ENCODE measurements around the gene FMO1.
"Not testable (repeated sequence)": the region's sequence is repeated elsewhere in the genome, so short reads cannot be mapped to it uniquely, and the experiment has no call there.

FMO1 gene

DNA sequence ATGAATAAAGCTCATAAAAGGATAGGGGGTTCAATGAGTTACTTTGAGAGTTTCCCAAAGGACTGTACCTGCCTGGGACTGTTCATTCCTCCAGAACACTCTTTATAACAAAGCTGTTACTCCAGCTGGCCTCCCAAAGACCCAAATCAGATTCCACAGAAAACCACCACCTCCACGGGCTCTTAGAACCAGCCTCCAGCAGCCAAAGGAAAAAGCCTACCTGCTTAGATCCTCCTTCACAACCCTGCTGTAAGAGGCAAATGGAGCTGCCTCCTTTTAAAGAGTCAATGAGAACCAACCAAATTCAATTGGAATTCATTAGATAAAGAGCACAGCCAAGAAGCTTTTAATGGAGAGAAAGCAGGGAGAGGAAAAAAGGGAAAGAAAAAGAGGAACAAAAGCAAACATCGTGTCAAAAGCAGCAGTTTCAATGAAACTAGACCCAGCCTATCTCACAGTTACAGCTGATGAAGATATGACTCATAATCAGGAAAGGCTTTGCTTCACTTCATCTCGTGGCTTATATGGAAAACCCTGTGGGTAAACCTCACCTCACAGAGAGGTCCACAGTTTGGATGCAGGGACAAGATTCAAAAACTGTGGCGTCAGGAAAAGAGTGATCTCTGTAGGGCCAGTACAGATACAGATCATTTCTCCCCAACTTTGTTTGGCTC lies 37.9 kb downstream of the FMO1 start:
- DNase-seq: no peak

DNA sequence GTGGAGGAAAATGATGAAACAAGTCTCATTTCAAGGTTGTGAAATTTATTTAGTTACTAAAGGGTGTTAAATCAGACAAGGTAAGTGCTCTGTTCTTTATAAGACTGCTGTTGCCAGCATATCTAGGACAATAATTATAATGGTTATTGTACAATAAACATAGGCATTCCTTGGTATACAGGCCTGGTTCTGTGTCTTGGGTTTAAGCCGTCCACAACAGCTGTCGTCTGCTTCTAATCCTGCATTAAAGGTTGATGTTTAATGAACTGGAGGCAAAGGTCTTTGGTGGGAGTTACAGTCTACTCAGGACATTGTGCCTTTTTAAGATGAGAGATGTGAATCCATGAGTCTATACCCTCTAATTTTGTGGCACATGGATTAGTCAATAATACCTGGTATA lies 42.3 kb downstream of the FMO1 start:
- DNase-seq: no peak

DNA sequence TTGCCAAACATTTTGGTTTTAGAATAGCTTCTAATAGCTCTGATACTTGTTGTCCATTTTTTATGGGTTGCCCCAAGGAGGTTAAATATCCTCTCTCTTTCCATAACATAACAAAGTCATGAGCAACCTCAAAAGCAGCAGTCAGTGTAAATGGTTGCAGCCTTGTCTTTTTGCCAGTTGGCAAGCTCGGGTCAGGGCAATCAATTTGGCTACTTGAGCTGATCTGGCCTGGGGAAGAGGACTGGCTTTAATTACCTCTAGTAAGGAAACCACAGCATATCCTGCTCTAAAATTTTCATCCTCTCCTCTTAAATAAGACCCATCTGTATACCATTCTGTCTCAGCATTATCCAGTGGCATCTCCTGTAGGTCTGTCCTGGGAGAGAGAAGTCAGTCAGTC lies 44.5 kb downstream of the FMO1 start:
- no peak for DNase-seq

DNA sequence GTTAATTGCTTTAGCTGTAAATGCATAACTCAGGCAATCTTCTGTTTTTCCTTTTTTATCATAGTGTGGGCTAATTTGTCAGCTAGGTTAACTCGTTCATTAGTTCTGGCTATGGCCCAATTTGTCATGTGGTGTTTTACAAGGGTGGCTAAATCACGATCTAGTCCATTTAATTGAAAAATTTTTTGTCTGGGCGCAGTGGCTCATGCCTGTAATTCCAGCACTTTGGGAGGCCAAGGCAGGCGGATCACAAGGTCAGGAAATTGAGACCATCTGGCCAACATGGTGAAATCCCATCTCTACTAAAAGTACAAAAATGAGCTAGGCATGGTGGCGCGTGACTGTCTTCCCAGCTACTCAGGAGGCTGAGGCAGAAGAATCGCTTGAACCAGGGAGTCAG lies 47.1 kb downstream of the FMO1 start:
- DNase-seq: not testable (repeated sequence)

DNA sequence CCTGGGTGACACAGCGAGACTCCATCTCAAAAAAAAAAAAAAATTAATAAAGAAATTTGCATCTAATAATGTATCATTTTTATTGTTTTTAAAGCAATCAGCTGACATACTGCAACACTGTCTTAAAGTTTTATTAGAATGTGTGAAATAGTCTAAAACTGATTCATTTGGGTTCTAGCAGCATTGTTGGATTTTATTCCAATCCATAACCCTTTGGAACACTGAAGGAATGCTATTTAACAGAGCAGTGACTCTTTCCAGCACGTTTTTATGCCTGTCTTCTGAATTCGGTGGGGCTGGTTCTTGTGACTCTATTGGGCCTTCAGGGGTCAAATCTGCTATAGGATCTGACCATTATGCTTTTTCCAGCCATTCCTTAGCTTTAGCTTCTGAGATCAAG lies 47.5 kb downstream of the FMO1 start:
- no peak for DNase-seq

DNA sequence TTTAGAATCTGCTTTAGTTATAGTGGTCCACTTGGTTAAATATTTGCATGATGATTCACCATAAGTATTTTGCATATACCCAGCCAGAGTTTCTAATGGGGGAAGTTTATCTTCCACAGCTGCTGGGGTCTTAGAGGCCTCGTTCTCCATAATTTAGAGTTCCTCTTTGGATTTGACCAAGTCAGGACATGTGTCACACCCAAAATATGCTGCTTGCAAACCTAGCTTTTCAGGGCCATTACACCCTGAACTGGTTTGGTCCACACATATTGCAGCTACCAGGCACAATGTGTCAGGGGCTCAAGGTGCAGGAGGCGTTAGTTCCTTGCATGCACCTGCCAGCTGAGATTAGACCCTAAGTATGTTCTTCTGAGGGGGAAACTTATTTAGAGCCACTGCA lies 48.6 kb downstream of the FMO1 start:
- DNase-seq: no peak

DNA sequence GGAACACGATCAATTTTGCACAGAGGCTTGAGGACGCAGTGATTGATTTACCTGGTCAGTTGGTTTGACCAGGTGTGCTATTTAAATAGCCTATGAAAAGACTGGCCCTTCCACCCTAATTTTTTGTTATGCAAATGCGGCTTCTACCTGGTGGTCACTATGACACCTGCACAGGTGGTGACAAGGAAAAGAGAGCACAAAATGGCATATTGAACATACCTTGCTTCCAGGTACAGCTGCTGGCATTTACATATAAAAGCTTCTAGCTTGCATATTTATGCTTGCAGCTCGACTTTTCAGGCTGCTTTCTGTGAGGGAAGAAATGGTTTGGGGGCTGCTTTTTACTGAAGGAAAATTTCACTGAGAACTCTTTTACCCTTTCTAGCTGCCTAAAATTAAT lies 50.4 kb downstream of the FMO1 start:
- no peak for DNase-seq

DNA sequence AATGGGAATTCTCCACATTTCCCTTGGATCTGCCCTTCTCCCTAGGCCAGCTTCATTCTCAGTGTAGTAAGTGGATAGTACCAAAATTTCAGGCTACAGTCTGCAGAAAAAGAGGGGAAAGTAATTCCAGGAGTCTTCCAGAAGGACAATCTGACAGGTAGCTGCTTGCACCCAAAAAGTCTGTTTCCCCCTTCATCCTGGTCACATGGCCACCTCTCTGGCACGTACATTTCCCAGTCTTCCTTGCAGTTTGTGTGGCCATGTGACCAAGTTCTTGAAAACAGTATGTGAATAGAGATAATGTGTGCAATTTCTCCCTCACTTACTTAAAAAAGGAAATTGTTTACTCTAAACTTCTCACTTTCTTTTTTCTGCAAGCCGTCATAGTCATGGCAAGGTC lies 51.0 kb downstream of the FMO1 start:
- DNase-seq: no peak

DNA sequence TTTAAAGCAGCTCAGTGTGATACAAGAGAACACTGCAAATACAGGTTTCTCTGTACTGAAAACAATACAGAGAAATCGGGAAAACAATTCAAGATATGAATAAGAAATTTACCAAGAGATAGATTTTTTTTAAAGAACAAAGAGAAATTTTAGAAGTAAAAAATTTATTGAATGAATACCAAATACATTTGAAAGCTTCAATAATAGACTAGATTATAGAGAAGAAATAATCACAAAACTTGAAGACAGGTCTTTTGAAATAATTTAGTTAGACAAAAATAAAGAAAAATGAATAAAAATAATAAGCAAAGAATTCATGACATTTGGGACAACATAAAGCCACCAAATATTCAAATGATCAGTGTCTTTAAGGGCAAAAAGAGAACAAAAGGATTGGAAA lies 52.1 kb downstream of the FMO1 start:
- DNase-seq: no peak

DNA sequence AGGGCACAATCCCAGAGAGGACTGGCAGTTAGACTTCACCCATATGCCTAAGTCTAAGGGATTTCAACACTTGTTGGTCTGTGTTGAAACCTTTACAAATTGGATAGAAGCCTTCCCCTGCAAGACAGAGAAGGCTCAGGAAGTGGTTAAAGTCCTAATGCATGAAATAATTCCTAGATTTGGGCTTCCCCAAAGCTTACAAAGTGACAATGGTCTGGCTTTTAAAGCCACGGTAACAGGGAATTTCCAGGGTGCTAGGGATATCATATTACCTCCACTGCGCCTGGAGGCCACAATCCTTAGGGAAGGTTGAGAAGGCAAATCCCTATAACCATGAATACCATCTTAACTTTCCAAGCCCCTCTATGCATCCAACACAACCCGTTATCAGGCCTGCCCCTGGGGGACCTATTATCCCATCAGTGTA lies 62.4 kb downstream of the FMO1 start:
- no peak for DNase-seq

DNA sequence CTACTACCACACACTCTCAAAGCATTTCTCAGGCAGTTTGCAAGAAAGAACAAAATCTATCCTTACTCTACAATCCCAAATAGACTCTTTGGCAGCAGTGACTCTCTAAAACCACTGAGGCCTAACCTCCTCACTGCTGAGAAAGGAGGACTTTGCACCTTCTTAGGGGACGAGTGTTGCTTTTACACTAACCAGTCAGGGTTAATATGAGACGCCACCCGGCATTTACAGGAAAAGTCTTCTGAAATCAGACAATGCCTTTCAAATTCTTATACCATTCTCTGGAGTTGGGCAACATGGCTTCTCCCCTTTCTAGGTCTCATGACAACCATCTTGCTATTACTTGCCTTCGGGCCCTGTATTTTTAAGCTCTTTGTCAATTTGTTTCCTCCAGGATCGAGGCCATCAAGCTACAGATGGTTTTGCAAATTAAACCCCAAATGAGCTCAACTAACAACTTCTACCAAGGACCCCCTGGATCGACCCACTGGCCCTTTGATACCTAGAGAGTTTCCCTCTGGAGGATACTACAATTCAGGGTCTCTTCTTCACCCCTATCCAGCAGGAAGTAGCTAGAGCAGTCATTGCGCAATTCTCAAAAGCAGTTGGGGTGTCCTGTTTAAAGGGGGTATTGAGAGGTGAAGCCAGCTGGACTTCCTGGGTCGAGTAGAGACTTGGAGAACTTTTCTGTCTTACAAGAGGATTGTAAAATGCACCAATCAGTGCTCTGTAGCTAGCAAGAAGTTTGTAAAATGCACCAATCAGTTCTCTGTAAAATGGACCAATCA lies 63.7 kb downstream of the FMO1 start:
- DNase-seq: no peak

DNA sequence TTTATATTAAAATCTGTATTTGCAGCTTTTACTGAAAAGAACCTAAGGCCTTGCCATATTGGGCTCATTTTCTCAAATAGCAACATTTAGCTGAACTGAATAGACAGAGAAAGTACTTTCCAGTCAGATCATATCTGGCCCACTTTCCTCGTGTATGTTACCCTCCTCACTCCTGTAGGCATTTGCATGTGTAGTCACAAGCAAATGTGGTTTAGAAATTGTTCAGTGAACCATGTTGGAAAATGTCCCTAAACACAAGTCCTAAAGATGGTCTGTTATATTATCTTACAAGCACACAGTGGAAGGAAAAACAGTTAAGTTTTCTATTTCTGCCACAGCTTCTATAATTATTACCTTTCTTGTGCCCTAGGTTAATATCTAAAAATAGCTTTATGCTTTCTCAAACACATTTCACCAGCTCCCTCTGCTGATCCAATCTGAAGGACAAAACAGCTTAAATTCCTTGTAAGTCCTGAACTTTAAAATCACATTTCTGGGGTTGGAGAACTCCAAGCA lies 65.1 kb downstream of the FMO1 start:
- no peak for DNase-seq

DNA sequence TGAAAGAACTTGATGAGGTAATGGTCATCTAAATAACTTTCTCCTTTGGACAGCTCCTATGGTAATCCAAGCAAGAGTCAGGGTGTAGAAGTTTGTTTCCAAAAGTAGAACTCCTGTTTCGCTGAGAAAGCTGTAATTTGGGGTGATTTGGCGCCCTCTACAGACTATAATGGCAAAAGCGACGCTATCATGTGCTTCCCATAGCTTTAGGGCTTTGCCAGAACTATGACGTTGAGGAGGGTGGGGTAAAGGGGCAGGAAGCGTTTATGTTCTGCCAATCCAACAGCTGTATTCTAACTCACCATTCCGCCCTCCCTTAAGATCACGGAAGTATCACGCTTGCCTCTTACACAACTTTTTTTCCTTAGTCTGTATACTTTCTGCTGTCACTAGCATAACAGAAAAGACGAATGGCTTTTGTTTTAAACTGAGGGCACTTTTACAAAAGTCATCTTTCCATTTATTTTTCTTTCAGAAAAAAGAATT lies 65.6 kb downstream of the FMO1 start, which contains the start of gene FMO4:
Gene FMO4, plus strand, starts transcription at position 349 of the 486 bp plus-strand sequence. CDS start 5,643 bp downstream, outside the sequence.
- DNase-seq: peak; percentile 95

DNA sequence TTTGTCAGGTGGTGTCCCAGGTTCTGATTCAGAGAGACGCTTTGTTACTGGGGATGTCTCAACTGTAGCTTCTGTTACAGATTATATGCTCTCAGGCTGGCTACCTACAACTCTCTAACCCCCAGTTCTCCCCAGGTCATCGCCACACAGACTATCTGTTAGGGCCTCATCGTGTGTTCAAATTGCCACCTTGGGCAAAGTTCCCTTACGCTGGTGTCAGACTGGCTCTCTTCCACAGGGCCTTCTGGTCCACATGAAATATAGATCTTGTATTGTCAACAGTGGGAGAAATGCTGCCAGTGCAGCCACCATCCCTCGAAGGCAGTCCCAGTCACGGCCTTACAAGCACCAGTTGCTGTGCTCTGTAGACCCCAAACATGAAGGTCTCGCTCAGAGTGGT lies 81.0 kb downstream of the FMO1 start:
- DNase-seq: no peak

DNA sequence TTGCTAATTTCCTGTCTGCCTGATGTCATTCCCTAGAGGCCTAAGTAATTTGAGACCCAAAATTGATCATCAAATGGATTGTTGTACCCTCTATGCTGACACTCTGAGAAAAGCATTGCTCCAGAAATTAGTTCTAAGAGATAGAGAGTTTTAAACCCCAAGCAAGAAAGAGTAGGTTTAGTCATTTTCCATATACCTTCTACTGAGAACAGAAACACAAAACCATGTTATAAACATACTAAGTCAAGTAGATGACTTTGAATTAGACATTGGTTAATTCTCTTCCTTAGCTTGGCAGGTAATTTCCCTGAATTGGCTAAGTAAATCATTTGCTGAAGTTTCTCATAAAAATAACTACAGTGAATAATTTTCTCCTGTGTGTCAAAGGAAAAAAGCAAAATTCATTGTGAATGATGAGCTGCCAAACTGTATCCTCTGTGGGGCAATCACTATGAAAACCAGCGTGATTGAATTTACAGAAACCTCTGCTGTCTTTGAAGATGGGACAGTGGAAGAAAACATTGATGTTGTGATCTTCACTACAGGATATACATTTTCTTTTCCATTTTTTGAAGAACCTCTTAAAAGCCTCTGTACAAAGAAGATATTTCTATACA lies 85.8 kb downstream of the FMO1 start:
- no peak for DNase-seq

Data from midbrain (tissue), 1 donor.